ENCODE data around the gene GP1BB. TPM values are rescaled to one million over a fixed set of nuclear protein-coding genes. Genes with fewer than 3 reads are reported as not detected.

The GP1BB gene
- total and polyA plus RNA-seq, 5 experiments from 2014 or later = 0.34 TPM; not detected in 4

- H3K27ac Mint-ChIP-seq = no peak overlapping the region
- POLR2A ChIA-PET = no interaction called here
Measured at GRCh38 chr22:19769393-19769715, 46.0 kb downstream of the GP1BB start.

GRCh38 chr22:19770349-19771220, 47.2 kb downstream of the GP1BB start:
- Mint-ChIP-seq H3K4me3 (no peak overlapping the region), H3K27ac (peak overlapping the region in 1 of 10 donors; percentile 33), H3K9me3 (no peaks in the 10 kb centered on the region), H3K27me3 (peaks cover 37 to 79% (median 54%) of the 10 kb centered on the region in 5 donors), H3K36me3 (peaks cover 0 to 2% (median 0%) of the 10 kb centered on the region in 3 donors), H3K4me1 (peaks cover 6 to 21% (median 11%) of the 10 kb centered on the region in 4 donors)
- no peak for ATAC-seq
- POLR2A ChIA-PET = no interaction called here
- DNase-seq = peak in 1 of 10 donors; percentile 45

More at GRCh38 chr22:19769393-19769715, 46.0 kb downstream of the GP1BB start:
- Mint-ChIP-seq H3K9me3 (peaks cover 0 to 1% (median 0%) of the 10 kb centered on the region in 9 donors), H3K4me3 (peak overlapping the region in 2 of 10 donors; percentile 15 to 24), H3K4me1 (peaks cover 7 to 27% (median 14%) of the 10 kb centered on the region in 4 donors), H3K27me3 (peaks cover 38 to 85% (median 57%) of the 10 kb centered on the region in 5 donors), H3K36me3 (peaks cover 0 to 5% (median 0%) of the 10 kb centered on the region in 3 donors)
- ATAC-seq (no peak), DNase-seq (no peak)

DNA sequence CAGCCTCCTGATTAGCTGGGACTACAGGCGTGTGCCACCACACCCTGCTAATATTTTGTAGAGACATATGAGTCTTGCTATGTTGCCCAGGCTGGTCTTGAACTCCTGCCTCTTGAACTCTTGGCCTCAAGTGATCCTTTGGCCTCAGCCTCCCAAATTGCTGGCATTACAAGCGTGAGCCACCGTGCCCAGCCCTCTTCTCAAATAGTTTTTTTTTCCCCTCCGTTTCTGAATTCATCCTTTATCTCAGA, 49.0 kb downstream of the GP1BB start:
- H3K9me3 Mint-ChIP-seq = no peaks in the 10 kb centered on the region
- H3K36me3 Mint-ChIP-seq = no peaks in the 10 kb centered on the region
- no peak overlapping the region for H3K27ac Mint-ChIP-seq
- H3K27me3 Mint-ChIP-seq = peaks cover 36 to 79% (median 53%) of the 10 kb centered on the region in 5 donors
- POLR2A ChIA-PET = no interaction called here
- H3K4me3 Mint-ChIP-seq = no peak overlapping the region
- ATAC-seq (no peak), DNase-seq (peak in 1 of 10 donors; percentile 58)
- peaks cover 5 to 20% (median 15%) of the 10 kb centered on the region in 4 donors for H3K4me1 Mint-ChIP-seq

GRCh38 chr22:19772673-19773469, 49.5 kb downstream of the GP1BB start:
- no peak overlapping the region for H3K27ac Mint-ChIP-seq
- no peaks in the 10 kb centered on the region for H3K36me3 Mint-ChIP-seq
- peak in 1 of 10 donors; percentile 56 for DNase-seq
- ATAC-seq = no peak
- POLR2A ChIA-PET = no interaction called here
- no peaks in the 10 kb centered on the region for H3K9me3 Mint-ChIP-seq
- peaks cover 34 to 75% (median 49%) of the 10 kb centered on the region in 5 donors for H3K27me3 Mint-ChIP-seq
- H3K4me3 Mint-ChIP-seq = no peak overlapping the region
- peaks cover 5 to 16% (median 10%) of the 10 kb centered on the region in 4 donors for H3K4me1 Mint-ChIP-seq

GRCh38 chr22:19773470-19774040, 50.2 kb downstream of the GP1BB start:
- POLR2A ChIA-PET = no interaction called here
- DNase-seq (no peak), ATAC-seq (no peak)
- Mint-ChIP-seq H3K36me3 (no peaks in the 10 kb centered on the region), H3K27me3 (peaks cover 31 to 78% (median 49%) of the 10 kb centered on the region in 5 donors), H3K9me3 (no peaks in the 10 kb centered on the region), H3K4me3 (no peak overlapping the region), H3K4me1 (peaks cover 4 to 14% (median 10%) of the 10 kb centered on the region in 4 donors), H3K27ac (no peak overlapping the region)

Other genes starting within 250 kb of the GP1BB start
- gene UFD1, start 244.3 kb upstream of the GP1BB start, total RNA-seq = 10 to 100 TPM; 50.2 to 59.1 TPM
- gene UFD1, start 244.3 kb upstream of the GP1BB start, polyA plus RNA-seq = 10 to 100 TPM; 73.1 to 80.9 (median 78.0) TPM
- 1 to 10 TPM in 1 of 2 experiments, under 1 TPM in 1; 0.69 to 1.8 TPM for gene CDC45, start 243.6 kb upstream of the GP1BB start, total RNA-seq
- 1 to 10 TPM in 2 of 3 donors, not detected in 1; 1.2 to 2.7 TPM for gene CDC45, start 243.6 kb upstream of the GP1BB start, polyA plus RNA-seq
- gene CLDN5, start 199.1 kb upstream of the GP1BB start, total RNA-seq = not detected
- under 1 TPM in 2 of 3 donors, not detected in 1; 0.11 to 0.22 TPM for gene CLDN5, start 199.1 kb upstream of the GP1BB start, polyA plus RNA-seq
- gene SEPTIN5, start 9.0 kb upstream of the GP1BB start, total RNA-seq = 1 to 10 TPM in 1 of 2 experiments, under 1 TPM in 1; 0.55 to 1.5 TPM
- gene SEPTIN5, start 9.0 kb upstream of the GP1BB start, polyA plus RNA-seq = under 1 TPM in 1 of 3 donors, not detected in 2; 0.32 TPM
- gene TBX1, start 37.2 kb downstream of the GP1BB start, total RNA-seq = not detected
- not detected for gene TBX1, start 37.2 kb downstream of the GP1BB start, polyA plus RNA-seq
- 10 to 100 TPM; 11.0 to 12.5 TPM for gene GNB1L, start 131.3 kb downstream of the GP1BB start, total RNA-seq
- gene GNB1L, start 131.3 kb downstream of the GP1BB start, polyA plus RNA-seq = 10 to 100 TPM; 12.2 to 18.7 (median 17.3) TPM
- 10 to 100 TPM; 30.9 to 33.0 TPM for gene RTL10, start 131.3 kb downstream of the GP1BB start, total RNA-seq
- gene RTL10, start 131.3 kb downstream of the GP1BB start, polyA plus RNA-seq = 10 to 100 TPM in 2 of 3 donors, 1 to 10 TPM in 1; 7.0 to 14.3 (median 13.4) TPM
- 10 to 100 TPM; 40.7 to 43.0 TPM for gene COMT, start 218.2 kb downstream of the GP1BB start, total RNA-seq
- 10 to 100 TPM; 92.1 to 97.2 (median 92.6) TPM for gene COMT, start 218.2 kb downstream of the GP1BB start, polyA plus RNA-seq
- 10 to 100 TPM; 33.4 to 33.8 TPM for gene TXNRD2, start 218.3 kb downstream of the GP1BB start, total RNA-seq
- gene TXNRD2, start 218.3 kb downstream of the GP1BB start, polyA plus RNA-seq = 10 to 100 TPM in 2 of 3 donors, 1 to 10 TPM in 1; 6.5 to 14.9 (median 10.6) TPM

All from naive thymus-derived CD8-positive, alpha-beta T cell (primary cell).